DMS114 treated with DMSO at 0.1 percent for 48 hours (cell line): ENCODE results near the gene RAD23B.

Experiments
- DNase-seq: peaks from one replicate; lab custom pipeline; 2025; ENCODE audit not compliant: unreplicated experiment; lab: John Stamatoyannopoulos, UW

The RAD23B gene

GRCh38 chr9:107268560-107268959, 14.5 kb upstream of the RAD23B start:
- no peak for DNase-seq

DNA sequence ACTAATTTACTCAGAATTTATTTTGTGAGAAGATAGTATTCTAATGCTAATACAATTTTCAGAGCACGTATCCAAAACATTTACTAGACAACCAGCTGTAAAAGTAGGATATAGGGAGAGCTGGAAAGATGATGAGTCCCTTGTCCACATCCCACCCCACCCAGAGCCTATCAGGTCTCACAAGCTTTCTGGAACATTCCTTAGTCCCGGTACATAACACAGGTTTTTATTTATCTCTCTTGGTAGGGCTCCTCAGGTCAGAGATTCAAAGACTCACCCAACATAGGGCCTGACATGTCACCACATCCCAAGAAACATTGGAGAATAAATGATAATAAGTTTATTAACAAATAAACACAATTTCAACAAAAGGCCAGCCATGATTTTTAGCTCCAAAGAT, 13.8 kb upstream of the RAD23B start:
- DNase-seq: no peak

DNA sequence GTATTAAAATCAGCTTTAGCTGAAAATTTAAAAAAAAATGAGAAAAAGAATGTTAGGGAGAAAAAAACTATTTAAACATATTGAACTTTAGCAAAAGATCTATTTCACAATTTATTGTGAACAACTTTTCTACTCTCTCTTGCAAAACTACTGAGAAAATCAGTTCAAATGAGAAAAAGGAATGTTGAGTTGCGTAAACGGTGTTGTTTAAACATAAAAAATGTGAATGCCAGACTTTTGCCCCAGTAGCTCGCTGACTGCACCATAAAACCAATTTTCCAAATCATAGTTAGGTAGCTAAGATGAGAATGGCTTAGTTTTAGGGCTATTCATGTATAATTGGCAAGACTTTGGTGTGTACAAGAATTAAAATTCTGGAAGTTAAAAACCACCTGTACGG, 13.4 kb upstream of the RAD23B start:
- no peak for DNase-seq

- DNase-seq: no peak
These were observed 13.0 kb upstream of the RAD23B start for GRCh38 chr9:107270082-107270481.

- DNase-seq: no peak
These were observed 12.5 kb upstream of the RAD23B start for GRCh38 chr9:107270580-107270979.

DNA sequence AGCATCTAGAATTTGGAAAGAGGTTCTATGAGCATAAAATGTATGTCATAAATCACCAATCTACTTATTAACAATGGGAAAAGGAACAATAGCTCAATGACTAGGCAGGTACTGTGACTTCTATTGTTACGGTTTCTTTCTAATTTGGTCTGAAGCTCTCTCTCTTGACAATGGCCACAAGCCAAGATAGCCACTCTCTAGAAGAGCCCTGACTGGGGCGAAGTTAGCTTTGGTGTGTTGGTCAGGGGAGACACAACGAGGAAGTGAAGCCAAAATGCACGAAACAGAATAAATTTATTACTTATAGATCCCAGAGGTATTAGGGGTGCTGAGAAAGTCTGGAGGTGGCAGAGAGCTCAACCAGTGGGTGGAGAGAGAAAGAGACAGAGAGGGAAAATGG, 9.4 kb upstream of the RAD23B start:
- no peak for DNase-seq

GRCh38 chr9:107274096-107274495, 9.0 kb upstream of the RAD23B start:
- DNase-seq: no peak

- no peak for DNase-seq
These were observed 8.1 kb upstream of the RAD23B start for GRCh38 chr9:107274953-107275422.

DNA sequence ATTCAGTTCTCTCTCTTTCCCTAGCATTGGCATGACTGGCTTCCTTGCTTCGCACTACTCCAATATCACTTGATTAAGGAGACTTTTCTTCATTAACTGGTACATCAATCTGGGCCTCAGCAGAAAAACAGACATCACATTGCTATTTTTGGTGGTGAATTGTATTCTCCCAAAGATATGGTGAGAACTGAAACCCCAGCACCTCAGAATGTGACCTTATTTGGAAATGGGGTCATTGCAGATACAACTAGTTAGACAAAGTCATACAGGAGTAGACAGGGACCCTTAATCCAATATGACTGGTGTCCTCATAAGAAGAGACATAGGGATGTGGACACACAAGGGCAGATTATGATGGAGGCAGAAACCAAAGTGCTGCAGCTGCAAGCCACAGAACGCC, 7.5 kb upstream of the RAD23B start:
- no peak for DNase-seq

DNA sequence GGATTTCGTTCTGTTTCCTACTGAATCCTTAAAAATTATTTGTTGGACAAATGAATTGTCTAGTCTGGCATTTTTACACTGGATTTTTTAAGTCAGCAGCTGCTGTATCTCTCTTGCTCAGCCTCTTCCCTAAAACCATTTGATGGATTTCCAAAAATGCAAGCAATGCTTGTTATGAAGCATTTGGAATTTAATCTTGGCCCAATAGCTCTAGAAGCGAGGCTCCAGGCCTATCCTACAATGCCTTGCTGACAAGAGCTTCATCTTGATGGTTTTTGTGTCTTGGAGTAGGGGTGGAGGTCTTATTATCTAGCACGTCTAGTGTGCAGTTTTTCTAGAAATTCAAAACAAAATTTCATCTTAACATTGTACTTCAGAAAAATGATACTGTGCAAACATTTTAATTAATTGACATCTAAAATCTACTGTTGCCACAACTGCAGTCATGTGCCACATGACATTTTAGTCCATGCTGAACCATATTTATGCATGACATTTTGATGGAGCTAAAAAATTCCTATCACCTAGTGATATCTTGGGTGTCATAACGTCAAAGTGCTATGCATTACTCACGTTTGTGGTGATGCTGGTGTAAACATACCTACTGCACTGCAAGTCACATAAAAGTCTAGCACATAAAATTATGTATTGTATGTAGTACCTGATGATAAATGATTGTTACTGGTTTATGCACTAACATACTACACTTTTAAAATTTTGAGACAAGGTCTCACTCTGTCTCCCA, 5.9 kb upstream of the RAD23B start:
- no peak for DNase-seq

- no peak for DNase-seq
These were observed 5.3 kb upstream of the RAD23B start for GRCh38 chr9:107277801-107278200.

GRCh38 chr9:107279086-107279485, 4.0 kb upstream of the RAD23B start:
- no peak for DNase-seq

- DNase-seq: no peak
These were observed 2.5 kb upstream of the RAD23B start for GRCh38 chr9:107280543-107280942.

DNA sequence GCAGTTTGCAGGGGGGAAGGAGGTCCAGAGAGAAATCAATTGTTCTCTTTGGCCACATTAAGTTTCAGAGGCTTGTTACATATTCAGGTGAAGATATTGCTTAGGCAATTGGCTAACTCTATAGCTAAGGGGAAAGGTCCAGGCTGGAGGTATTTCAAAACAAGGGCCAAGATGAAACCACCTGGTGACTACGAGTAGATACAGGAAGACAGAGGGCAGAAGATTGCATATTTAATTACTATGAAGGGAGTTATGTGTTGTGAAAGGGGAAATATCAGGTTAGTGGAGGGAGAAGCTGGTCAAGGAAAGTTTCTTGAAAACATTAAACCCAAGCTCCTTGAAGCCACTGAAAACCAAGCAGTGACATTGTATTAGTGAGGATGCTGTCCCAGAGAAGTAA, 1.9 kb upstream of the RAD23B start:
- DNase-seq: no peak

- DNase-seq: no peak
These were observed 984 bp upstream of the RAD23B start for GRCh38 chr9:107281922-107282667.

DNA sequence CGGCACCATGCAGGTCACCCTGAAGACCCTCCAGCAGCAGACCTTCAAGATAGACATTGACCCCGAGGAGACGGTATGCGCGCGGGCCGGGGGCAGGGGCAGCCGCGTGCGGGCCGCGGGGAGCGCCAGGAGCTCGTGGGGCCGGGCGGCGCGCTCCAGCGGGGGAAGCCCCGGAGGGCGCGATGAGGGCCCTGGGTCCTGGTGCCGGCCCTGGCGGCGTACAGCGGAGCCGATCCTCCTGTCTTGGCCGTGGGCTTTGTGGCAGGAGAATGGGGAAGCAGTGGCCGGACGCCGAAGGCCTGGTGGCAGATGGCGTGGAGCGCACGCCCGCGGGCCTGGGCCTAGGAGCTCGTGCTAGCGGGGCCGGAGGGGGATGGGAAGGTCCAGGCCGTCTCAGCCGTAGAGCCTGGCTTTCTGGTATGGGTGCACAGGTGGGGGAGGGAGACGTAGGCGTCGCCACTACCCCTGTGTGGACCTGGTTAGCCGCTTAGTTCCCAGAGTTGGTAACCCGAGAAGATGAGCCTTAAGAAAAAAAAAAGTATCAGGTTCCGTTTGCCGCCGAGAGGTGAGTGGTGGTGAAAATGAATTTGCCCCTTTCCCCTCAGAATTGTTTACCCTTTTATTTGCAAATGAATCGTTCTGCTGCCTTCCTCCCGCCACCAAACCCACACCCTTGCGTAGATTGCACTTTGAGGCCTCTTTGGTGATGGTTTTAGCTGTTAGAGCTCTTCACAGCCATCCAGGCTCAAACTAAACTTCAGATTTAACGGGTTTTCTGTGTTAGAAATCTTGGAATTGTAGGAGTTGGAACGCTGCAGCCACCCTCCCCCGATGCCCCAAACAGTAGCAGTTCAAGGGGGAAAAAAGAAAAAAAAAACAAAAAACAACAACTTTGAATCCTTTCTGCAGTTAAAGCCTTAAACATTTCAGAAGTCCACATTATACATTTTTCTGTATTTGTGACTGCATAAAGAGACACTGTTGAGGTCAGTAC, 841 bp downstream of the RAD23B start:
- no peak for DNase-seq

- DNase-seq: no peak
These were observed 1.6 kb downstream of the RAD23B start for GRCh38 chr9:107284636-107285035.

DNA sequence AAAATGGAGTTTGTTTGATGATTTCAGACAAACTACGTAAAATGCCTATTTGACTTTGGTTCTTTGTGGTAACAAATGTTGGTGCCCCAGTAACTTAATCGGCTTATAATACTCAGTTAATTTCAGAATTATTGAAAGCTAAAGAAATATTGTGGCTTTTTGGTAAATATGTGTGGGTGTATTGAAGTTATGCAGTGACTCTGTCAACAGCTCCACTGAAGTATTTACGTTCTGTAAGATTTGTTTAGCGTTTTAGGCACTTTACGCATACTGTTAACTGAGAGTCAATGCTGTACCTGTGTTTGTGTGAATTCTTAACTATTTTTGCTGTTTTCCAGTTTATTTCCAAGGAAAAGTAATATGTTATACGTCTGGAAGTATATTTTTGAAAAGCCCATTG, 2.2 kb downstream of the RAD23B start:
- no peak for DNase-seq

- no peak for DNase-seq
These were observed 3.0 kb downstream of the RAD23B start for GRCh38 chr9:107286057-107286456.

- no peak for DNase-seq
These were observed 5.6 kb downstream of the RAD23B start for GRCh38 chr9:107288701-107289100.

GRCh38 chr9:107290619-107291018, 7.5 kb downstream of the RAD23B start:
- DNase-seq: no peak
